Stimulated activated CD8-positive, alpha-beta memory T cell treated with anti-CD3 and anti-CD28 coated beads, Interleukin-7, amount 100 ng/mL, for 24 hours (primary cell): ENCODE results near the gene PELO.

ENCODE experiments used
- DNase-seq: peaks from one replicate; pipeline ENCODE4 v3.0.0-alpha.2; 2020; ENCODE audit warnings: low read depth

Gene PELO

GRCh38 chr5:52771343-52772039 lies 16.2 kb upstream of the PELO start:
- peak; percentile 4 for DNase-seq

- DNase-seq = no peak
Measured at GRCh38 chr5:52772668-52773067, 15.0 kb upstream of the PELO start.

- DNase-seq = no peak
Measured at GRCh38 chr5:52773342-52773741, 14.4 kb upstream of the PELO start.

- DNase-seq = no peak
Measured at GRCh38 chr5:52774005-52774410, 13.7 kb upstream of the PELO start.

GRCh38 chr5:52776116-52776515 lies 11.6 kb upstream of the PELO start:
- DNase-seq = no peak

GRCh38 chr5:52777186-52777585 lies 10.5 kb upstream of the PELO start:
- no peak for DNase-seq

- no peak for DNase-seq
Measured at GRCh38 chr5:52778781-52779180, 8.9 kb upstream of the PELO start.

- DNase-seq = no peak
Measured at GRCh38 chr5:52779213-52779612, 8.5 kb upstream of the PELO start.

GRCh38 chr5:52783226-52783959 lies 4.3 kb upstream of the PELO start:
- DNase-seq = no peak

GRCh38 chr5:52784737-52785136 lies 3.0 kb upstream of the PELO start:
- DNase-seq = no peak

- DNase-seq = no peak
Measured at GRCh38 chr5:52786391-52786790, 1.3 kb upstream of the PELO start.

GRCh38 chr5:52786949-52787599 lies 642 bp upstream of the PELO start:
- DNase-seq = no peak

- no peak for DNase-seq
Measured at GRCh38 chr5:52788505-52788821, 747 bp downstream of the PELO start.

GRCh38 chr5:52789378-52789777 lies 1.7 kb downstream of the PELO start:
- no peak for DNase-seq

- DNase-seq = no peak
Measured at GRCh38 chr5:52789851-52790250, 2.1 kb downstream of the PELO start.

- DNase-seq = no peak
Measured at GRCh38 chr5:52791366-52791765, 3.6 kb downstream of the PELO start.

- no peak for DNase-seq
Measured at GRCh38 chr5:52794519-52794918, 6.8 kb downstream of the PELO start.

- no peak for DNase-seq
Measured at GRCh38 chr5:52796031-52796430, 8.3 kb downstream of the PELO start.

GRCh38 chr5:52796516-52797103 lies 8.9 kb downstream of the PELO start:
- no peak for DNase-seq

GRCh38 chr5:52798938-52799337 lies 11.2 kb downstream of the PELO start:
- no peak for DNase-seq

GRCh38 chr5:52799358-52799982 lies 11.8 kb downstream of the PELO start:
- no peak for DNase-seq

- DNase-seq = peak; percentile 92
Measured at GRCh38 chr5:52799983-52800393, 12.3 kb downstream of the PELO start.
